Endothelial cell (in vitro differentiated cells): ENCODE measurements around the gene ABCC5. TPM values are rescaled to one million over a fixed set of nuclear protein-coding genes. Genes with fewer than 3 reads are reported as not detected.

Experiments used
- DNase-seq: peaks from one replicate; pipeline ENCODE4 v3.0.0; 2021; ENCODE audit warnings: low spot score
- H3K27ac Mint-ChIP-seq: one replicate; pipeline ENCODE4 v1.8.0; 2021; ENCODE audit warnings: mixed read lengths, inconsistent platforms; ENCODE audit not compliant: unreplicated experiment
- H3K27me3 Mint-ChIP-seq: one replicate; pipeline ENCODE4 v1.8.0; 2021; ENCODE audit warnings: mild to moderate bottlenecking, moderate library complexity, mixed read lengths, inconsistent platforms; ENCODE audit not compliant: unreplicated experiment
- H3K36me3 Mint-ChIP-seq: one replicate; pipeline ENCODE4 v1.8.0; 2021; ENCODE audit warnings: mild to moderate bottlenecking, low read depth, mixed read lengths, inconsistent platforms; ENCODE audit not compliant: unreplicated experiment
- H3K4me1 Mint-ChIP-seq: one replicate; pipeline ENCODE4 v1.8.0; 2021; ENCODE audit warnings: mild to moderate bottlenecking, mixed read lengths, inconsistent platforms; ENCODE audit not compliant: unreplicated experiment
- H3K4me3 Mint-ChIP-seq: one replicate; pipeline ENCODE4 v1.8.0; 2021; ENCODE audit warnings: mild to moderate bottlenecking, mixed read lengths, inconsistent platforms; ENCODE audit not compliant: unreplicated experiment
- H3K9me3 Mint-ChIP-seq: one replicate; pipeline ENCODE4 v1.8.0; 2021; ENCODE audit warnings: mixed read lengths, inconsistent platforms; ENCODE audit not compliant: unreplicated experiment
- CTCF ChIP-seq: fragments of 200-600 bp; sonication (generic); IDR thresholded peaks from one replicate; pipeline ENCODE4 v1.5.0; 2021; ENCODE audit warnings: antibody characterized with exemption; ENCODE audit not compliant: unreplicated experiment
- total RNA-seq: library from RNA; stranded (reverse); fragmentation: NEBNext Ultra II Directional; extraction: Animal tissue kit (Norgen Biotek cat#: 25700); gene quantifications from one replicate; pipeline ENCODE4 v1.2.1, GENCODE V29; 2021; ENCODE audit not compliant: unreplicated experiment

Gene ABCC5
- total RNA-seq, 1 donor from 2014 or later, result 45.9 TPM

- Mint-ChIP-seq H3K27me3 (peaks cover 2% of the 10 kb centered on the region), H3K4me1 (peaks cover 7% of the 10 kb centered on the region), H3K4me3 (no peak within 1 kb of the TSS), H3K27ac (no peak within 1 kb of the TSS), H3K9me3 (no peaks in the 10 kb centered on the region), H3K36me3 (no peaks in the 10 kb centered on the region)
- DNase-seq, result no peak
- TF ChIP-seq CTCF, result no peak
These were observed 35.1 kb upstream of the ABCC5 start, which contains the start of gene HTR3C for GRCh38 chr3:184052767-184053166. Gene HTR3C, plus strand, starts transcription at chr3:184053047. Its CDS starts 34 bp downstream, at chr3:184053081.

GRCh38 chr3:184050217-184050847 is 32.6 kb upstream of the ABCC5 start:
- no peak overlapping the region for H3K4me3 Mint-ChIP-seq
- peaks cover 7% of the 10 kb centered on the region for H3K4me1 Mint-ChIP-seq
- no peak for DNase-seq
- no peaks in the 10 kb centered on the region for H3K36me3 Mint-ChIP-seq
- no peaks in the 10 kb centered on the region for H3K9me3 Mint-ChIP-seq
- H3K27me3 Mint-ChIP-seq, result peaks cover 2% of the 10 kb centered on the region
- TF ChIP-seq CTCF, result no peak
- H3K27ac Mint-ChIP-seq, result no peak overlapping the region

- H3K9me3 Mint-ChIP-seq, result no peaks in the 10 kb centered on the region
- DNase-seq, result no peak
- H3K27me3 Mint-ChIP-seq, result no peaks in the 10 kb centered on the region
- H3K4me1 Mint-ChIP-seq, result peaks cover 10% of the 10 kb centered on the region
- no peaks in the 10 kb centered on the region for H3K36me3 Mint-ChIP-seq
- no peak overlapping the region for H3K27ac Mint-ChIP-seq
- no peak for TF ChIP-seq CTCF
- H3K4me3 Mint-ChIP-seq, result no peak overlapping the region
These were observed 28.3 kb upstream of the ABCC5 start for GRCh38 chr3:184045995-184046394.

GRCh38 chr3:184042617-184043016 is 24.9 kb upstream of the ABCC5 start:
- Mint-ChIP-seq H3K9me3 (no peaks in the 10 kb centered on the region), H3K27me3 (no peaks in the 10 kb centered on the region), H3K4me3 (no peak overlapping the region), H3K4me1 (peaks cover 2% of the 10 kb centered on the region), H3K36me3 (no peaks in the 10 kb centered on the region), H3K27ac (no peak overlapping the region)
- no peak for TF ChIP-seq CTCF
- DNase-seq, result no peak

GRCh38 chr3:184040010-184040409 is 22.3 kb upstream of the ABCC5 start:
- no peak overlapping the region for H3K4me3 Mint-ChIP-seq
- TF ChIP-seq CTCF, result no peak
- no peak overlapping the region for H3K27ac Mint-ChIP-seq
- H3K36me3 Mint-ChIP-seq, result no peaks in the 10 kb centered on the region
- no peaks in the 10 kb centered on the region for H3K9me3 Mint-ChIP-seq
- DNase-seq, result peak; percentile 28
- peaks cover 2% of the 10 kb centered on the region for H3K4me1 Mint-ChIP-seq
- peaks cover 1% of the 10 kb centered on the region for H3K27me3 Mint-ChIP-seq
